CD4-positive, alpha-beta T cell treated with Interleukin-6 at 100 ng/mL for 8 hours (primary cell): ENCODE measurements around the gene ZFP64.
A peak's percentile ranks its signal among the peaks of the same experiment; 100 is the strongest.
"Not testable (repeated sequence)": the region's sequence is repeated elsewhere in the genome, so short reads cannot be mapped to it uniquely, and the experiment has no call there.

Experiments
- DNase-seq: peaks from one replicate; pipeline ENCODE4 v3.0.0-alpha.2; 2020; ENCODE audit warnings: mixed read lengths, low spot score

Gene ZFP64

GRCh38 chr20:52154575-52154974 is 37.0 kb downstream of the ZFP64 start:
- no peak for DNase-seq

GRCh38 chr20:52153896-52154295 is 37.7 kb downstream of the ZFP64 start:
- DNase-seq = no peak

GRCh38 chr20:52152921-52153320 is 38.7 kb downstream of the ZFP64 start:
- DNase-seq = no peak

GRCh38 chr20:52152416-52152815 is 39.2 kb downstream of the ZFP64 start:
- DNase-seq = no peak

GRCh38 chr20:52150440-52151258 is 40.9 kb downstream of the ZFP64 start:
- DNase-seq = peak; percentile 6

- no peak for DNase-seq
Observed at GRCh38 chr20:52145587-52145986, 46.0 kb downstream of the ZFP64 start.

- no peak for DNase-seq
Observed at GRCh38 chr20:52143277-52143676, 48.3 kb downstream of the ZFP64 start.

- DNase-seq = no peak
Observed at GRCh38 chr20:52142757-52143156, 48.8 kb downstream of the ZFP64 start.

GRCh38 chr20:52139986-52140385 is 51.6 kb downstream of the ZFP64 start:
- no peak for DNase-seq

- no peak for DNase-seq
Observed at GRCh38 chr20:52137850-52138249, 53.7 kb downstream of the ZFP64 start.

- DNase-seq = not testable (repeated sequence)
Observed at GRCh38 chr20:52133714-52134113, 57.9 kb downstream of the ZFP64 start.

- no peak for DNase-seq
Observed at GRCh38 chr20:52132337-52132736, 59.2 kb downstream of the ZFP64 start.

- no peak for DNase-seq
Observed at GRCh38 chr20:52131048-52131643, 60.4 kb downstream of the ZFP64 start.

GRCh38 chr20:52130406-52130805 is 61.2 kb downstream of the ZFP64 start:
- no peak for DNase-seq

GRCh38 chr20:52129611-52130010 is 62.0 kb downstream of the ZFP64 start:
- DNase-seq = no peak

- no peak for DNase-seq
Observed at GRCh38 chr20:52127309-52127708, 64.3 kb downstream of the ZFP64 start.

- DNase-seq = no peak
Observed at GRCh38 chr20:52124821-52125220, 66.8 kb downstream of the ZFP64 start.

GRCh38 chr20:52118696-52119095 is 72.9 kb downstream of the ZFP64 start:
- DNase-seq = no peak

- no peak for DNase-seq
Observed at GRCh38 chr20:52118016-52118623, 73.5 kb downstream of the ZFP64 start.

GRCh38 chr20:52110456-52110855 is 81.1 kb downstream of the ZFP64 start:
- no peak for DNase-seq

GRCh38 chr20:52105442-52106422 is 85.8 kb downstream of the ZFP64 start:
- DNase-seq = no peak
